Lung (tissue), 12 donors: Measurements from ENCODE around the gene CHD8. TPM values are rescaled to one million over a fixed set of nuclear protein-coding genes. Genes with fewer than 3 reads are reported as not detected.

ENCODE experiments used
- ATAC-seq: fragments of 200-7000 bp; cut with Tn5 transposase; one replicate; pipeline ENCODE4 v1.9.1; 2020; ENCODE audit warnings: moderate number of reproducible peaks; ENCODE audit not compliant: insufficient read depth, low FRiP score
- DNase-seq, 3 donors: peaks; one replicate each; pipeline ENCODE4 v3.0.0-alpha.2; 2013 to 2017
- H3K27ac ChIP-seq, 2 donors: one replicate each; pipeline ENCODE4 v1.5.1; 2013; ENCODE audit warnings: mild to moderate bottlenecking in 2 of 2, moderate library complexity in 2 of 2, control low read depth in 1 of 2, inconsistent platforms in 1 of 2, low read depth in 1 of 2, low read length in 1 of 2
- H3K27me3 ChIP-seq, 3 donors: one replicate each; pipeline ENCODE4 v1.5.1; 2013; ENCODE audit warnings: low read length in 2 of 3; ENCODE audit not compliant: control insufficient read depth in 3 of 3, insufficient read depth in 3 of 3
- H3K36me3 ChIP-seq, 4 donors: one replicate each; pipeline ENCODE4 v1.5.1; 2013; ENCODE audit warnings: low read length in 4 of 4, mild to moderate bottlenecking in 1 of 4, moderate library complexity in 1 of 4; ENCODE audit not compliant: control insufficient read depth in 4 of 4, insufficient read depth in 4 of 4
- H3K4me1 ChIP-seq, 5 donors: one replicate each; pipeline ENCODE4 v1.5.1; 2013; ENCODE audit warnings: low read length in 5 of 5, mild to moderate bottlenecking in 2 of 5, moderate library complexity in 1 of 5; ENCODE audit not compliant: control insufficient read depth in 5 of 5, insufficient read depth in 5 of 5
- H3K4me3 ChIP-seq: one replicate; pipeline ENCODE4 v1.5.1; 2013; ENCODE audit warnings: mild to moderate bottlenecking, control low read depth, moderate library complexity
- H3K9ac ChIP-seq, 2 donors: one replicate each; pipeline ENCODE4 v1.5.1; 2013; ENCODE audit warnings: low read length in 2 of 2, control low read depth in 1 of 2; ENCODE audit not compliant: insufficient read depth in 1 of 2
- H3K9me3 ChIP-seq, 4 donors: one replicate each; pipeline ENCODE4 v1.5.1; 2013; ENCODE audit warnings: low read length in 3 of 4, mild to moderate bottlenecking in 1 of 4, moderate library complexity in 1 of 4; ENCODE audit not compliant: control insufficient read depth in 4 of 4, insufficient read depth in 3 of 4
- CTCF ChIP-seq: IDR thresholded peaks from 2 replicates; pipeline ENCODE4 v1.5.1; 2012; ENCODE audit warnings: mild to moderate bottlenecking; ENCODE audit errors: control extremely low read depth, extremely low read depth
- WGBS, 2 donors: extraction: QIAGEN DNeasy Blood & Tissue Kit; methylation state at CpG; one replicate each; pipeline ENCODE4 v1.1.7; 2013; 5-methylcytosine and 5-hydroxymethylcytosine counted together
- polyA plus RNA-seq, 2 donors: library from polyadenylated mRNA; stranded (reverse); fragments of 200-250 nt; gene quantifications; one replicate each; pipeline ENCODE4 v1.2.1, GENCODE V29; 2013
- total RNA-seq, 2 donors: library from RNA; depleted of rRNA in 1 of 2; stranded (reverse); fragments of >200 nt in 1 of 2; gene quantifications; one replicate each; pipeline ENCODE4 v1.2.1, GENCODE V29; 2014 to 2021
- donor health status: control.
- donor health status: control.
- donor health status: Bipolar disorder and iron deficiency.
- donor health status: healthy.
- donor health status: DM: yes; HTN: yes; CAD: no.

Gene CHD8
- total and polyA plus RNA-seq, 4 donors, result 26.6 to 79.6 (median 50.2) TPM

DNA sequence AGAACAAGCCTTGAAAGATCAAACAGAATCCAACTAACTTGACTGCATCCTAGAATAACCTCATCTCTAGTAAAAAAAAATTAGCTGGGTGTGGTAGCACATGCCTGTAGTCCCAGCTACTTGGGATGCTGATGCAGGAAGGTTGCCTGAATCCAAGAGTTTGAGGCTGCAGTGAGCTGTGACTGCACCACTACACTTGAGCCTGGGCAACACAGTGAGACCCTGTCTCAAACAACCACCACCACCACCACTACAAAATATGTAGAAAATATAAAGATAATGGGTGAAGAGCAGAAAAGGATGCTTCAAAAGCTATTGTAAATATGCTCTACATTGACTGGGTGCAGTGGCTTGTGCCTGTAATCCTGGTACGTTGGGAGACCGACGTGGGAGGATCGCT is 99.4 kb downstream of the CHD8 start:
- TF ChIP-seq CTCF, result no peak
- DNase-seq, result no peak
- Histone ChIP-seq H3K27ac (no peak overlapping the region), H3K4me1 (no peaks in the 10 kb centered on the region), H3K9me3 (no peaks in the 10 kb centered on the region), H3K27me3 (no peaks in the 10 kb centered on the region), H3K9ac (no peak overlapping the region), H3K36me3 (peaks cover 41 to 78% (median 65%) of the 10 kb centered on the region in 4 donors), H3K4me3 (no peak overlapping the region)
- no peak for ATAC-seq
- WGBS, 2 donors, result 97 to 99% methylated on average over 4 of the region's 4 CpGs

DNA sequence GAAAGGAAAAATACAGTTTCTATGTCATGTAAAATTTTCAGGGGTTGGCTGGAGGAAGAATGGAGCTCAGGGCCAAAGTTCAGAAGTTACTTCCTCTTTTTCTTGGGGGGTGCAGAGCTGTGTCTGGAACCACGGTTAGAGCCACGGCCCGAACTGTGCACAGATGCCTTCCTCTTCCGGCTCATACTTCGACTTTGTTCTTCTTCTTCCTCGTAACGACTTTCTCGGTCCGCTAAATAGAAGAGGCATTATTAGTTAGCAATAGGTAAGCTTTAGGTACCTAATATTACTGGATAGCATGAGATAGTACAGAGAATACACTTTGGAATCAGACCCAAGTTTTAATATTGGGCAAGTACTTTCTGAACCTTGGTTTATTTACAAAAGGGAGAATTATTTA is 103.3 kb downstream of the CHD8 start:
- H3K27me3 ChIP-seq, result no peaks in the 10 kb centered on the region
- peaks cover 20 to 56% (median 40%) of the 10 kb centered on the region in 4 donors for H3K36me3 ChIP-seq
- DNase-seq (no peak), ATAC-seq (no peak)
- H3K27ac ChIP-seq, result no peak overlapping the region
- no peak overlapping the region for H3K4me3 ChIP-seq
- 39 to 77% methylated on average over 9 of the region's 9 CpGs for WGBS, 2 donors
- no peak overlapping the region for H3K9ac ChIP-seq
- no peaks in the 10 kb centered on the region for H3K4me1 ChIP-seq
- TF ChIP-seq CTCF, result no peak
- H3K9me3 ChIP-seq, result no peaks in the 10 kb centered on the region

- no peak for DNase-seq
- TF ChIP-seq CTCF, result no peak
- H3K9me3 ChIP-seq, result no peaks in the 10 kb centered on the region
- WGBS, 2 donors, result 58 to 86% methylated on average over 3 of the region's 3 CpGs
- no peaks in the 10 kb centered on the region for H3K27me3 ChIP-seq
- H3K9ac ChIP-seq, result no peak overlapping the region
- no peak overlapping the region for H3K27ac ChIP-seq
- ATAC-seq, result no peak
- H3K36me3 ChIP-seq, result peaks cover 13 to 39% (median 25%) of the 10 kb centered on the region in 4 donors
- H3K4me3 ChIP-seq, result no peak overlapping the region
- H3K4me1 ChIP-seq, result no peaks in the 10 kb centered on the region
Observed at GRCh38 chr14:21350539-21350938, 105.4 kb downstream of the CHD8 start.

GRCh38 chr14:21347201-21347600 is 108.7 kb downstream of the CHD8 start:
- H3K4me3 ChIP-seq, result no peak overlapping the region
- no peak overlapping the region for H3K27ac ChIP-seq
- no peaks in the 10 kb centered on the region for H3K4me1 ChIP-seq
- H3K9me3 ChIP-seq, result no peaks in the 10 kb centered on the region
- no peak for ATAC-seq
- 76 to 90% methylated on average over 2 of the region's 2 CpGs for WGBS, 2 donors
- H3K36me3 ChIP-seq, result peaks cover 2 to 16% (median 4%) of the 10 kb centered on the region in 4 donors
- DNase-seq, result no peak
- no peak overlapping the region for H3K9ac ChIP-seq
- no peaks in the 10 kb centered on the region for H3K27me3 ChIP-seq
- TF ChIP-seq CTCF, result no peak
